Tibial artery (tissue), 4 donors: ENCODE data around the gene SLC7A6.
A peak's percentile ranks its signal among the peaks of the same experiment; 100 is the strongest.

Experiments used
- DNase-seq, 2 donors: peaks; one replicate each; pipeline ENCODE4 v3.0.0-alpha.2; 2019
- H3K27ac ChIP-seq, 2 donors: fragments of 200-600 bp; sonication (generic) in 1 of 2; 1 replicate in 1 of 2; 2 replicates in 1 of 2; pipeline ENCODE4 v1.5.1; 2018 to 2019; ENCODE audit warnings: mild to moderate bottlenecking in 1 of 2
- H3K27me3 ChIP-seq, 2 donors: fragments of 200-600 bp; sonication (generic) in 1 of 2; one replicate each; pipeline versions ENCODE4 v1.5.1 to v1.6.0; 2016 to 2019
- H3K36me3 ChIP-seq, 3 donors: fragments of 200-600 bp; sonication (generic) in 2 of 3; one replicate each; pipeline ENCODE4 v1.5.1; 2016 to 2019; ENCODE audit warnings: mild to moderate bottlenecking in 2 of 3
- H3K4me1 ChIP-seq, 4 donors: fragments of 200-600 bp; sonication (generic) in 2 of 4; 1 replicate in 3 of 4; 2 replicates in 1 of 4; pipeline ENCODE4 v1.5.1; 2016 to 2019
- H3K4me3 ChIP-seq, 2 donors: fragments of 200-600 bp; sonication (generic) in 1 of 2; 1 replicate in 1 of 2; 2 replicates in 1 of 2; pipeline ENCODE4 v1.5.1; 2018 to 2019; ENCODE audit warnings: mild to moderate bottlenecking in 2 of 2
- H3K9me3 ChIP-seq, 3 donors: fragments of 200-600 bp; sonication (generic) in 1 of 3; one replicate each; pipeline ENCODE4 v1.5.1; 2016 to 2019
- intact Hi-C: fragments of 100-400 bp; cut with DNase I; formaldehyde crosslinking; loops from one replicate; pipeline ENCODE4 v1.15.0; 2023; ENCODE audit warnings: low total_unique reads
- TF ChIP-seq, protein P1 (sequence below), 2 experiments: fragments of 200-600 bp in 1 of 2; fragments of 450-650 bp in 1 of 2; IDR thresholded peaks; one replicate each; pipeline ENCODE4 v1.5.1; 2017 to 2019; ENCODE audit warnings: antibody characterized with exemption in 2 of 2, mild to moderate bottlenecking in 1 of 2, moderate library complexity in 1 of 2

The SLC7A6 gene

GRCh38 chr16:68298312-68298711 lies 34.0 kb downstream of the SLC7A6 start:
- Histone ChIP-seq H3K4me3 (no peak overlapping the region), H3K27ac (peak overlapping the region; percentile 20 to 39), H3K4me1 (peaks cover 0 to 13% (median 4%) of the 10 kb centered on the region in 4 donors), H3K9me3 (no peaks in the 10 kb centered on the region), H3K27me3 (no peaks in the 10 kb centered on the region), H3K36me3 (peaks cover 84 to 93% (median 88%) of the 10 kb centered on the region in 3 donors)
- no peak for DNase-seq
- intact Hi-C loops: no loop called here
- TF ChIP-seq, protein P1, sequence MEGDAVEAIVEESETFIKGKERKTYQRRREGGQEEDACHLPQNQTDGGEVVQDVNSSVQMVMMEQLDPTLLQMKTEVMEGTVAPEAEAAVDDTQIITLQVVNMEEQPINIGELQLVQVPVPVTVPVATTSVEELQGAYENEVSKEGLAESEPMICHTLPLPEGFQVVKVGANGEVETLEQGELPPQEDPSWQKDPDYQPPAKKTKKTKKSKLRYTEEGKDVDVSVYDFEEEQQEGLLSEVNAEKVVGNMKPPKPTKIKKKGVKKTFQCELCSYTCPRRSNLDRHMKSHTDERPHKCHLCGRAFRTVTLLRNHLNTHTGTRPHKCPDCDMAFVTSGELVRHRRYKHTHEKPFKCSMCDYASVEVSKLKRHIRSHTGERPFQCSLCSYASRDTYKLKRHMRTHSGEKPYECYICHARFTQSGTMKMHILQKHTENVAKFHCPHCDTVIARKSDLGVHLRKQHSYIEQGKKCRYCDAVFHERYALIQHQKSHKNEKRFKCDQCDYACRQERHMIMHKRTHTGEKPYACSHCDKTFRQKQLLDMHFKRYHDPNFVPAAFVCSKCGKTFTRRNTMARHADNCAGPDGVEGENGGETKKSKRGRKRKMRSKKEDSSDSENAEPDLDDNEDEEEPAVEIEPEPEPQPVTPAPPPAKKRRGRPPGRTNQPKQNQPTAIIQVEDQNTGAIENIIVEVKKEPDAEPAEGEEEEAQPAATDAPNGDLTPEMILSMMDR (IDR thresholded peaks at IDR 0.05): no peak

DNA sequence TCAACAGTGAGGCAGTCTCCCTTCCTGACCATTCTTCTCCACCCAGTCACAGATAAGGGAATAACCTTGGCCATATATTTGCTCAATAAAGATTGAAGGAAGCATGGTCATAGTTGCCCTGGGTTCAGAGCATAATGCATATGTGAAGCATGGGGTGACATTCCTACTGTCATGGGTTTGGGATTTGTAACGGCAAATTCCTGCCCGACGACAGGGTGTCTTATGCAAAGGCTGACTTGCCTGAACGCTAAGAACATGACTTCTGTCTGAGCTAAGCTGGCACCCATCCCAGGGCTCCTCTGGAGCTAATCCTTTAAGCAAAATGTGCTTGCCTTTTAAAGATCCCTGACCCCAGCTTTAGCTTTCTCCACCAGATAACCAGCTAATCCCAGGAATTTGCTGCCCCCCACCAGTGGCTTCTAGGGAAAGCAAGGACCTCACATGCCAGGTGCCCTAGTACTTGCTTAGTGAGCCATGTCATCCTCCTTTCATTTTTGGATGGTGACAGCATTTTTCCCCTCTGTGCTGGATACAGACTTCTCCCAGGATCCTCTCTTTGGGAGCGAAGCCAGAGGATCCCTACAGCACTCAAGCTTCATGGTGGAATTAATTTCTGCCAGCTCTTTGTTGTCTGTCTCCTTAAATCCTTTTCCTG lies 34.7 kb downstream of the SLC7A6 start:
- Histone ChIP-seq H3K36me3 (peaks cover 81 to 93% (median 92%) of the 10 kb centered on the region in 3 donors), H3K27ac (peak overlapping the region; percentile 20 to 39), H3K9me3 (no peaks in the 10 kb centered on the region), H3K4me3 (no peak overlapping the region), H3K4me1 (peaks cover 0 to 13% (median 4%) of the 10 kb centered on the region in 4 donors), H3K27me3 (no peaks in the 10 kb centered on the region)
- peak; percentile 58 to 77 for DNase-seq
- intact Hi-C loops: no loop called here
- TF ChIP-seq, protein P1 (IDR thresholded peaks at IDR 0.05): no peak

DNA sequence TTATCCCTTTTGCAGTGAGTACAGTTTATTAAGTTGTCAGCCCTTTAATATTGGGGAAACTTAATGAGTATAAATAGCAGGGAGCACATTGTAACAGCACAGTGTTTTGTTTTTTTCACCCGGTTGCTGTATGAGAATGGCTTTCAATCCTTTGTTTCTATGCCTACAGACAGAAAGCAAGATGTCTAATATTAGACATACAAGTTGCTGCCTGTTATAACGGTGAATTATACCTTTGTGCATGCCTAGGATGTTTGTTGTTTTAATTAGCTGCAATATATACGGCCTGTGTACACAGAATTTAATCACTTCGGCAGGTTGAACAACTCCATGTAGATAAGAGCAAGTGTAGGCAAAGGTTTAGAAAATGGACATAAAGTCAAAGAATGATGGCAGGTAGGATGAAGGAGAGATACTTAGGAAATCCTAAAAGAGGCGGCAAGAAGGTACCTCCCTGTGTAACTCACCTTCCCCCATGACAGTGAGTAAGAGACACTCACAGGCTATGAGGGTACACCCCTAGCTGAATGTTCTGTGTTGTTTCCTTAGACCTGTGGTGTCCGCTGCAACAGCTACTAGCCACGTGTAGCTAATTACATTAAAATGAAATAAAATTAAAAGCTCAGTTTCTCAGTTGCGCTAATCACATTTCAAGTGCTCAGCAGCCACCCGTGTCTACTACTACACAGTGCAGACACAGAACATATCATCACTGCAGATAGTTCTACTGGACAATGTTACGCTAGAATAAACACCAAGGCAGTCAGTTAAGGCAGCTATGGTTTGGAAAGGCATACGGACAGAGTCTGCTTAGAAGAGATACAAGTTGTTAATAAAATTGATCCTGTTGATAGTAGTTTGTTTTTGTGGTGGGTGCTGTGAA lies 35.5 kb downstream of the SLC7A6 start:
- Histone ChIP-seq H3K27ac (peak overlapping the region in 1 of 2 donors; percentile 39), H3K36me3 (peaks cover 76 to 94% (median 92%) of the 10 kb centered on the region in 3 donors), H3K4me1 (peaks cover 0 to 13% (median 4%) of the 10 kb centered on the region in 4 donors), H3K4me3 (no peak overlapping the region), H3K9me3 (no peaks in the 10 kb centered on the region), H3K27me3 (no peaks in the 10 kb centered on the region)
- intact Hi-C loops: no loop called here
- TF ChIP-seq, protein P1 (IDR thresholded peaks at IDR 0.05): no peak
- no peak for DNase-seq

DNA sequence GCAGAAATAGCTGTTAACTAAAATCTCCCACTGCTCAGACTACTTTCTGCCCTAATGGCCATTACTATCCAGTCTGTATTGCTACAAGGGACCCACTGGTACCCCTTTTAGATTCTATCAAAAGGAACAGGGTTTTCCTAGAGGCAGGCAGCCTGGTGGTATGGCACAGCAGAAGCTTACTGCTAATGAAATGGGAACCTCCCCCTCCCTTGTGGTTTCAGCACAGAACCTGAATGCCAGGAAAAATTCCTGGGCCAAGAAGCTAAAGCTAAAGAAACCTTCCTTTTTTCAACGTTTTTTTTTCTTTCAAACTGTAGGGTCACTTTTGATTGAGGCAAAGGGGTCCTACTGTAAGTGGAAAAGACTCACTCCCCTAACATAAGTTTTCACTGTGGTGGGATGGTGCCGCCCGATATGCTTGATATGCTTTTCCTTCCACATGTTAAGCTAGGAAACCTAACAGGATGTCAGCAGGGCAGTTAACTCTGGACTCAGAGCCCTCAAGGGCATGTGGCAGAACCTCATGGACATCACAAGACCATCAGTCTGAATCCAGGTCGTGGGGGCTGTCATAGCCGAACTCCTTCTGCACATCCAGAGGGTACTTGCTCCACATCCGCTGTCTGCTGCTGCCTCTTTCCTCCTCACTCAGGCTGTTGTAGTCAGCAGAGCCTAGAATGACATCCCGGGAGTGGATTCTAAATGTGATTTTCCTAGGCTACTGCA lies 36.6 kb downstream of the SLC7A6 start:
- H3K4me3 ChIP-seq: no peak overlapping the region
- no peaks in the 10 kb centered on the region for H3K9me3 ChIP-seq
- no peak overlapping the region for H3K27ac ChIP-seq
- TF ChIP-seq, protein P1 (IDR thresholded peaks at IDR 0.05): no peak
- intact Hi-C loops: no loop called here
- H3K27me3 ChIP-seq: no peaks in the 10 kb centered on the region
- DNase-seq: no peak
- H3K4me1 ChIP-seq: peaks cover 0 to 13% (median 4%) of the 10 kb centered on the region in 4 donors
- H3K36me3 ChIP-seq: peaks cover 67 to 99% (median 86%) of the 10 kb centered on the region in 3 donors

GRCh38 chr16:68306633-68307032 lies 42.3 kb downstream of the SLC7A6 start:
- Histone ChIP-seq H3K4me3 (no peak overlapping the region), H3K27me3 (no peaks in the 10 kb centered on the region), H3K27ac (no peak overlapping the region), H3K4me1 (peaks cover 0 to 28% (median 19%) of the 10 kb centered on the region in 4 donors), H3K9me3 (no peaks in the 10 kb centered on the region), H3K36me3 (peaks cover 34 to 75% (median 62%) of the 10 kb centered on the region in 3 donors)
- intact Hi-C loops: no loop called here
- TF ChIP-seq, protein P1 (IDR thresholded peaks at IDR 0.05): no peak
- DNase-seq: no peak
